Activated CD4-positive, alpha-beta T cell treated with anti-CD3 and anti-CD28 coated beads for 1 hour (primary cell): Measurements from ENCODE around the gene EMILIN1.
"Not testable (repeated sequence)": the region's sequence is repeated elsewhere in the genome, so short reads cannot be mapped to it uniquely, and the experiment has no call there.

Experiments
- DNase-seq: peaks from one replicate; pipeline ENCODE4 v3.0.0-alpha.2; 2020

Gene EMILIN1

GRCh38 chr2:27054721-27055120 lies 23.7 kb upstream of the EMILIN1 start:
- no peak for DNase-seq

- DNase-seq = no peak
These were observed 21.2 kb upstream of the EMILIN1 start for GRCh38 chr2:27057184-27057583.

GRCh38 chr2:27058210-27058609 lies 20.2 kb upstream of the EMILIN1 start:
- no peak for DNase-seq

- DNase-seq = no peak
These were observed 19.1 kb upstream of the EMILIN1 start for GRCh38 chr2:27059141-27059820.

GRCh38 chr2:27060323-27060722 lies 18.1 kb upstream of the EMILIN1 start:
- no peak for DNase-seq

- no peak for DNase-seq
These were observed 13.3 kb upstream of the EMILIN1 start for GRCh38 chr2:27065128-27065527.

- DNase-seq = no peak
These were observed 11.0 kb upstream of the EMILIN1 start for GRCh38 chr2:27067385-27067784.

GRCh38 chr2:27069436-27069835 lies 9.0 kb upstream of the EMILIN1 start:
- DNase-seq = no peak

- no peak for DNase-seq
These were observed 8.3 kb upstream of the EMILIN1 start for GRCh38 chr2:27069961-27070618.

- DNase-seq = no peak
These were observed 7.7 kb upstream of the EMILIN1 start for GRCh38 chr2:27070653-27071276.

GRCh38 chr2:27071277-27071989 lies 7.0 kb upstream of the EMILIN1 start, which contains the start of gene OST4:
Gene OST4, minus strand, starts transcription at chr2:27071654.
- DNase-seq = peak; percentile 80

GRCh38 chr2:27071990-27072830 lies 6.2 kb upstream of the EMILIN1 start:
- no peak for DNase-seq

GRCh38 chr2:27072920-27073319 lies 5.5 kb upstream of the EMILIN1 start:
- no peak for DNase-seq

GRCh38 chr2:27073782-27074181 lies 4.6 kb upstream of the EMILIN1 start:
- no peak for DNase-seq

GRCh38 chr2:27074738-27075565 lies 3.5 kb upstream of the EMILIN1 start:
- DNase-seq = peak; percentile 23

GRCh38 chr2:27075566-27075871 lies 2.9 kb upstream of the EMILIN1 start:
- not testable (repeated sequence) for DNase-seq

- DNase-seq = no peak
These were observed 2.1 kb upstream of the EMILIN1 start for GRCh38 chr2:27076323-27076722.

GRCh38 chr2:27077231-27077630 lies 1.2 kb upstream of the EMILIN1 start:
- no peak for DNase-seq

GRCh38 chr2:27079233-27080139 lies 1.1 kb downstream of the EMILIN1 start:
- no peak for DNase-seq

- DNase-seq = no peak
These were observed 1.7 kb downstream of the EMILIN1 start for GRCh38 chr2:27080140-27080469.

- no peak for DNase-seq
These were observed 2.2 kb downstream of the EMILIN1 start for GRCh38 chr2:27080603-27080936.
